ENCODE results near the gene PROM1. TPM values are rescaled to one million over a fixed set of nuclear protein-coding genes. Genes with fewer than 3 reads are reported as not detected.

PROM1 gene
- total RNA-seq, 4 donors from 2014 or later: 0.13 to 6.7 (median 1.7) TPM; not detected in 1

DNA sequence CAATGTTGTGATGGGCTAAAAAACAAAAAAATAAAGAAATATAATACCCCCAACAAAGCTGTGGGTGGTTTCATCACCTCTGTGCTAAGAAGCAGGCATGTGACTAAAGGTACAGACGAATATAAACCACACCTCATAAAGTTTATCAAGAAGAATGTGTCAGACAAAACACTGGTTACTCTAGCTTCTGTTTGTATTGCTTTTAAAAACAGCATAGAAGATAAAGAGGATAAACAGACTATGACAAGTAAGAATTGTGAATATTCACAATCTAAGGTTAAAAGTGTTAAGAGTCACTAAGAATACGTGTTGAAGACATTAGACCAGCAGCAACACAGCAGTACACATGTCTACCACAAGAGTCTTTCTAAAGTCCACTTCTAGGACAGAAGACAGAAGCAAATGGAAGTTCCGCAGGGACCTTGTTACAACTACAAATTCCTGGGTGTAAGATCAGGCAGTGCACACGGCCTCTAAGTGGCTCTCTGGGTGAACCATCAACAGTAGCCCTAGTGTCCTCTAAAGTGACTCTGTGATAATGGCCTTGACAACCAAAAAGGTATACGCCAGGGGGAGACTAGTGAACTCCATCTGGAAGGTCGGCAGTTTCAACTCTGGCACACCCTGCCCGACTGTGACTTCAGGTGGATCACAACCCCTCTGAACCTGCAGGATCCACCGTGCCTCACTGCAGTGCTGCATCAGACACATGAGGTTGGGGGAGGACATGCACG is 112.6 kb downstream of the PROM1 start:
- 67 to 79% methylated on average over 8 to 9 of the region's 9 CpGs for WGBS, 2 donors

DNA sequence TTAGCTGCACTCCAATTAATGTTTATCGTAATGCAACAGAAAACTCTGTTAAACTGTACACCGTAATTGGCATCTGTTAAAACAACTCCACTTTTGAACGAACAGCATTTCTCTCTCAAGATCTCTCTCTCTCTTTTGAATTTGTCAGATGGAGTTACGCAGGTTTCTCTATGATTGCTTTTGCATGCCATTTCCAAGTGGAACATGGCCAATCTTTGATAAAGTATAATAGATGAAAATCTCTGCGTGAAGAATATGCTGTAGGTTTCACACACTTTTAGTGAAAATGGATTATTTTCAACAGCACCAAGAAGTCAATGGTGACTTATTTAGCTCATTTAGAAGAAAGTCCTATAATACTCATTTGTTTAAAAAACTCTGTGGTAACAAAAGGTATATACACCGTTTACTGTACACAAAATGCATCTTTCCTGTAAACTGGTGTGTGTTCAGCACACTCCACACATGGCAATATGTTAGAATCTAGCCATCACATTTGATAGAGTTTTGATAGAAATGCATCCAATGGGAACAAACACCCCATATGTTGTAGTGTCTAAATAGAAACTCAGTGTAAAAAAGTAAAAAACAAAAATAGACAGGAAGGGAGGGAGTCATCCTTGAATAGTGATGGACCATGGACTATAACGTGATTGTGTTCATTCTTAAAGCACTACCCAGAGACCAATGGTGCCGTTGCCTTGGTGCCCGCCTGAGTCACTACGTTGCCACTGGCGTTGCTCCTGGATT is 115.1 kb downstream of the PROM1 start:
- no peaks in the 10 kb centered on the region for H3K4me1 ChIP-seq
- intact Hi-C loops (cut with DNase I): no loop called here

More for the DNA sequence above, 112.6 kb downstream of the PROM1 start:
- Histone ChIP-seq H3K4me3 (no peak overlapping the region), H3K27me3 (no peaks in the 10 kb centered on the region), H3K4me1 (no peaks in the 10 kb centered on the region), H3K9me3 (no peaks in the 10 kb centered on the region), H3K27ac (no peak overlapping the region), H3K36me3 (no peaks in the 10 kb centered on the region)
- TF ChIP-seq POLR2A (IDR thresholded peaks at IDR 0.05): no peak
- TF ChIP-seq, protein P1, sequence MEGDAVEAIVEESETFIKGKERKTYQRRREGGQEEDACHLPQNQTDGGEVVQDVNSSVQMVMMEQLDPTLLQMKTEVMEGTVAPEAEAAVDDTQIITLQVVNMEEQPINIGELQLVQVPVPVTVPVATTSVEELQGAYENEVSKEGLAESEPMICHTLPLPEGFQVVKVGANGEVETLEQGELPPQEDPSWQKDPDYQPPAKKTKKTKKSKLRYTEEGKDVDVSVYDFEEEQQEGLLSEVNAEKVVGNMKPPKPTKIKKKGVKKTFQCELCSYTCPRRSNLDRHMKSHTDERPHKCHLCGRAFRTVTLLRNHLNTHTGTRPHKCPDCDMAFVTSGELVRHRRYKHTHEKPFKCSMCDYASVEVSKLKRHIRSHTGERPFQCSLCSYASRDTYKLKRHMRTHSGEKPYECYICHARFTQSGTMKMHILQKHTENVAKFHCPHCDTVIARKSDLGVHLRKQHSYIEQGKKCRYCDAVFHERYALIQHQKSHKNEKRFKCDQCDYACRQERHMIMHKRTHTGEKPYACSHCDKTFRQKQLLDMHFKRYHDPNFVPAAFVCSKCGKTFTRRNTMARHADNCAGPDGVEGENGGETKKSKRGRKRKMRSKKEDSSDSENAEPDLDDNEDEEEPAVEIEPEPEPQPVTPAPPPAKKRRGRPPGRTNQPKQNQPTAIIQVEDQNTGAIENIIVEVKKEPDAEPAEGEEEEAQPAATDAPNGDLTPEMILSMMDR (IDR thresholded peaks at IDR 0.05): no peak
- no peak for DNase-seq
- intact Hi-C loops (cut with DNase I): no loop called here

DNA sequence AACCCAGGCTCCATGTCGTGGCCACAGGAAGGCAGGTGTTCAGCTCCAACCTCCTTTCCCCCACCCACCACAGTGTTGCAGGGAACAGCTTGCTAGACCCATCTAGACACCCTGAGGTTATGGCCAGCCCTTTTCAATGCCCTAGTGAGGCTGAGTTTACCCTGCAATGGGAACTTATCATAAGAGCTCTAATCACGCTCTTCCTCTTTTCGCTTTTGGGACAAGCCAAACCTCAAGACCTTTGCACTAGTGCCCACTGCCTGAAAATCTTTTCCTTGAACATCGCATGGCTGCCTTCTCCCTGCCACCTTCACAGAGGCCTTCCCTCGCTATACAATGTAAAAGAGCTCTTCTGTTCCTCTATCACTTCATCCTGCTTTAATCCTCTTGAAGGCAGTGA is 118.5 kb downstream of the PROM1 start:
- TF ChIP-seq, protein P1 (IDR thresholded peaks at IDR 0.05): no peak
- no peak for TF ChIP-seq POLR2A (IDR thresholded peaks at IDR 0.05)
- no peak for DNase-seq
- Histone ChIP-seq H3K36me3 (no peaks in the 10 kb centered on the region), H3K9me3 (no peaks in the 10 kb centered on the region), H3K4me3 (no peak overlapping the region), H3K4me1 (no peaks in the 10 kb centered on the region), H3K27ac (no peak overlapping the region), H3K27me3 (no peaks in the 10 kb centered on the region)
- 82 to 96% methylated on average over 4 to 5 of the region's 5 CpGs for WGBS, 2 donors
- intact Hi-C loops (cut with DNase I): no loop called here

More for the DNA sequence above, 115.1 kb downstream of the PROM1 start:
- Histone ChIP-seq H3K27ac (no peak overlapping the region), H3K4me3 (no peak overlapping the region), H3K36me3 (no peaks in the 10 kb centered on the region), H3K9me3 (no peaks in the 10 kb centered on the region), H3K27me3 (no peaks in the 10 kb centered on the region)
- no peak for DNase-seq
- TF ChIP-seq, protein P1 (IDR thresholded peaks at IDR 0.05): no peak
- no peak for TF ChIP-seq POLR2A (IDR thresholded peaks at IDR 0.05)
- WGBS, 2 donors: 75 to 82% methylated on average over 11 of the region's 11 CpGs

- Histone ChIP-seq H3K4me1 (no peaks in the 10 kb centered on the region), H3K4me3 (no peak overlapping the region), H3K9me3 (no peaks in the 10 kb centered on the region), H3K36me3 (no peaks in the 10 kb centered on the region), H3K27me3 (no peaks in the 10 kb centered on the region), H3K27ac (no peak overlapping the region)
- TF ChIP-seq, protein P1 (IDR thresholded peaks at IDR 0.05): peak in 1 of 6 experiments; percentile 5
- TF ChIP-seq POLR2A (IDR thresholded peaks at IDR 0.05): no peak
- 65 to 71% methylated on average over 5 of the region's 5 CpGs for WGBS, 2 donors
- intact Hi-C loops (cut with DNase I): no loop called here
- no peak for DNase-seq
Measured at GRCh38 chr4:15964159-15964558, 119.7 kb downstream of the PROM1 start.

DNA sequence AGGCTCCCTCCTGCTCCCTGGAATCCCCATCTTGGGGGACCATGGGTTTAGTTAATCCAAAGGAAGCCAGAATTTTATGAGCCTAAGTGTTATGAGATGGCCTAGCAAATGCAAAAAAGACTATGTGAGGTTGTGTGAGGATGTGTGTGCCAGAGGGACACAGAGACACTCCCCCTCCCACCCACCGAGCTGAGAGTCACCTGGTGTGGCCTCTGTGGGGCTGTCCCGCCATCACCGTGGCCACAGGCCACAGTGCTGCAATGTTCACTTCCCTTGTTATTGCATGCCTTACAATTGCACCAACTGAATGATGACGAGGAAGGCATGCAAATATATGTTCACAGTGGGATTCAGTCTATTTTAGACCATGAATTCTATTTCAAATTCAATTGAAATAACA is 120.2 kb downstream of the PROM1 start:
- DNase-seq: no peak
- Histone ChIP-seq H3K4me3 (no peak overlapping the region), H3K36me3 (no peaks in the 10 kb centered on the region), H3K27ac (no peak overlapping the region), H3K4me1 (no peaks in the 10 kb centered on the region), H3K9me3 (no peaks in the 10 kb centered on the region), H3K27me3 (no peaks in the 10 kb centered on the region)
- 34 to 42% methylated on average over 3 to 4 of the region's 4 CpGs for WGBS, 2 donors
- TF ChIP-seq POLR2A (IDR thresholded peaks at IDR 0.05): no peak
- TF ChIP-seq, protein P1 (IDR thresholded peaks at IDR 0.05): no peak
- intact Hi-C loops (cut with DNase I): no loop called here
